ENCODE data around the gene CASZ1.

CASZ1 gene, protein sequence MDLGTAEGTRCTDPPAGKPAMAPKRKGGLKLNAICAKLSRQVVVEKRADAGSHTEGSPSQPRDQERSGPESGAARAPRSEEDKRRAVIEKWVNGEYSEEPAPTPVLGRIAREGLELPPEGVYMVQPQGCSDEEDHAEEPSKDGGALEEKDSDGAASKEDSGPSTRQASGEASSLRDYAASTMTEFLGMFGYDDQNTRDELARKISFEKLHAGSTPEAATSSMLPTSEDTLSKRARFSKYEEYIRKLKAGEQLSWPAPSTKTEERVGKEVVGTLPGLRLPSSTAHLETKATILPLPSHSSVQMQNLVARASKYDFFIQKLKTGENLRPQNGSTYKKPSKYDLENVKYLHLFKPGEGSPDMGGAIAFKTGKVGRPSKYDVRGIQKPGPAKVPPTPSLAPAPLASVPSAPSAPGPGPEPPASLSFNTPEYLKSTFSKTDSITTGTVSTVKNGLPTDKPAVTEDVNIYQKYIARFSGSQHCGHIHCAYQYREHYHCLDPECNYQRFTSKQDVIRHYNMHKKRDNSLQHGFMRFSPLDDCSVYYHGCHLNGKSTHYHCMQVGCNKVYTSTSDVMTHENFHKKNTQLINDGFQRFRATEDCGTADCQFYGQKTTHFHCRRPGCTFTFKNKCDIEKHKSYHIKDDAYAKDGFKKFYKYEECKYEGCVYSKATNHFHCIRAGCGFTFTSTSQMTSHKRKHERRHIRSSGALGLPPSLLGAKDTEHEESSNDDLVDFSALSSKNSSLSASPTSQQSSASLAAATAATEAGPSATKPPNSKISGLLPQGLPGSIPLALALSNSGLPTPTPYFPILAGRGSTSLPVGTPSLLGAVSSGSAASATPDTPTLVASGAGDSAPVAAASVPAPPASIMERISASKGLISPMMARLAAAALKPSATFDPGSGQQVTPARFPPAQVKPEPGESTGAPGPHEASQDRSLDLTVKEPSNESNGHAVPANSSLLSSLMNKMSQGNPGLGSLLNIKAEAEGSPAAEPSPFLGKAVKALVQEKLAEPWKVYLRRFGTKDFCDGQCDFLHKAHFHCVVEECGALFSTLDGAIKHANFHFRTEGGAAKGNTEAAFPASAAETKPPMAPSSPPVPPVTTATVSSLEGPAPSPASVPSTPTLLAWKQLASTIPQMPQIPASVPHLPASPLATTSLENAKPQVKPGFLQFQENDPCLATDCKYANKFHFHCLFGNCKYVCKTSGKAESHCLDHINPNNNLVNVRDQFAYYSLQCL (N-terminal part only)

DNA sequence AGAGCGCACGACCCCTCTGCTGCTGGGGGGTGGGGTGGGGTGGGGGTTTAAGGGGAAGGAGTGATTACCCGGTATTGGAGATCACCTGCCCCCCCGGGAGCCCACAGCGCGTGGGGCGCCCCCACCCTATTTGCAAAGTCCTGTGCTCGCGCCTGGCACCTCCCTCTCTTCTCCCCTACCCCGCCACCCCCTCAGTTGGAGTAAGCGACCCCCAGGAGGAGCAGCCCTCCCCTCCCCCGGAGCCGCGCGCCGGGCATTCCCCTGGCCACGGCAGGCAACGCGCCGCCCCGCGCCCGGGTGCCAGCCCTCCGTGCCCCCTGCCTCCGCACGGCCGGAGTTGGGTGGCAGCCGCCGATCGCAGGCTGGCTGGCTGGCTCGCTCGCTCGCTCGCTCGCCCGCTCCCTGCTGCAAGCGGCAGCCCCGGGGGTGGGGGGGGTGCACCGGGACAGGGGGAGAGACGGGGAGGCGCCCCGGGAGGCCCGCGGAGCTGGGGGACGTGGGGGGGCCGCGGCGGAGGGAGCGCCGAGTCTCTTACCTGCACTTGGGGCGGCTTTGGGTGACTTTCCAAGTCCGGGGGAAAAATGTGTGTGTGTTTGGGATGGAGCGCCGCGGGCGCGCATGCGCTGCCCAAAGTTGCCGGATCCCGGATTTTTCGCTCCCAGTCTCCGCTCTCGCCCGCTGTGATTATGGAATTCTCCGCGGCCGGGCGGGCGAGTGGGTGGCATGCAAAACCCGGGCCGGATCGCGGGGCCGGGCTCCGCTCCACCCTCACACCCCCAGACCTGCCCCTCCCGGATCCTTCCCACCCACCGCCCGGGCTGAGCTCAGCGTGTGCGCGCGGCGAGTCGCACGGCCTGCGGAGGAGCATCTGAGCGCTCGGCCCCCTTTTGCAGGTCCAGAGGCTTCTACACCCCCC, at the start of gene CASZ1:
CASZ1 (minus strand) TSS at position 618 of the 916 bp plus-strand sequence. CDS start 102,757 bp downstream, outside the sequence.
- DNase-seq (ENCODE audit: low read depth in 2 of 2), result no peak

DNA sequence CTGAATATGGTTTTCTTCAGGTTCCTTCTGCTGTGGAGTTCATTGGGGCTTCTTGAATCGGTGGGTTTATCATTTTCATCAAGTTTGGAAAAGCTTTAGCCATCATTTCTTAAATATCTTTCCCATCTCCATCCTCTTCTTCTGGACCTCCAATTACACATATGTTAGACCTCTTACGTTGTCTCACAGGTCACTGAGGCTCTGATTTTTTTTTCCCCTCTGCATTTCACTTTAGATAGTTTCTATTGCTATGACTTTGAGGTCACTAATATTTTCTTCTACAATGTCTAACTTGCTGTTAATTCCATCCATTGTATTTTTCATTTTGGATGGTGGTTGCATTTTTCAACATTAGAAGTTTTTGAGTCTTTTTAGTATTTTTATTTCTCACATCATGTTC, 47.3 kb upstream of the CASZ1 start:
- DNase-seq (ENCODE audit: low read depth in 2 of 2), result no peak

DNA sequence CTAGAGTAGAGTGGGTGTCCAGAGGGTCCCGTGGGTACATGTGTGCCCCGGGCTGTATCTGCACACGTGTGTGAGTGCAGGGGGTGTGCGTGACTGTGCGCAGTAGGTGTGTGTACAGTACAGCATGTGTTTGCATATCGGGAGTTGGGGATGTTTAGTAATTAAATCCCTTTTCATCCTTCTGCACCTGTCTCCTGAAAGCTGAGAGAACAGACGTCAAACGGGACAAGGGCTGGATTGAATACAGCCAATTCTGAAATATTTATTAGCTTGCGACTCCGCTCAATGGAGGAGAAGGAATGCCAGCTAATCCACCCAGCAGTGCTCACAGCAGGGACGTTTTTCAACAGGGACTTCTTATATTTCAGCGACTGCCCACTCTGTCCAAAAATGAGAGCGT, 44.7 kb upstream of the CASZ1 start:
- no peak for DNase-seq (ENCODE audit: low read depth in 2 of 2)

DNA sequence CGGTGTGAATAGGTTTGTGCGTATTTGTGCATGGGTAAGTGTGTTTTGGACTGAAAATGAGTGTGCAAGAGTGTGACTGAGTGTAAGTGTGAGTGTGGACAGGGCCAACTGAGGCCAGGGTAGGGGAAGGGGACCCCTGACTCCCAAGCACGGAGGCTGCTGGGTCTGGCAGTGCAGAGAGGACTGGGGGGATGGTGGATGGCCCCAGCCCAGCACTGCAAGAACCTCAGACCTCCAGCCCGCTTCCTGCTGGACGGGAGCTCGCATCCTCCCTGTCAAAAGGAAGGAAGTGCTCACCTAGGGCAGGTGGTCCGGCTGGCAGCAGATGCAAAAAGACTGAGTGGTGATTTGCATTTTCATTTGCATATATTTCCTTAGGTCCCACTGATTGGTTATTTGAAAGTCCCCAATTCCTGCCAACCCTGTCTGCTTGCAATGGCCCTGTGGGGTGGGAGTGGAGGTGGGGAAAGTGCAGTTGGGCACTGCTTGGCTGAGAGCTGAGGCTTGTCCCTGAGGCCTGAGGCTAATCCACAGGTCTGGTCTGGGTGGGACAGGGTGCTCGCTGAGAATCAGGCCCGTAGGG, 42.8 kb upstream of the CASZ1 start:
- DNase-seq (ENCODE audit: low read depth in 2 of 2), result no peak

DNA sequence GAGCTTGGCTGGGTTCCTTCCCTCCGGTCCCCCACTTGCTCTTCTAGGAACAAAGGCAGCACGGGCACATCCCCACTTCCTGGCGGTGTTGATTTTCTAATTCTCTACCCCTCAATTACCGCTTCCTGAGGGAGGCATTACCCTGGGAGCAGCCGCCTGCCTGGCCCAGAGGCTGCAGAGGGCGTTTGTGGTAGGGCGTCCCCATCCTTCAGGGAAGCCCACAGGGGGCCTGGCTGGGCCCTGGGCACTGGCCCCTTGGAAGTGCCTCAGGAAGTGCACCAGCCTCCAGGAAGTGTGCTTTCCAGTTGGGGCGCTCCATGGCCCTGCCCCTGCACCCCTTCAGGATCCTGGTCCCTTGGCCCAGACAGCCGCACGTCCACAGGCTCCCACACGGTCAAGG, 42.1 kb upstream of the CASZ1 start:
- no peak for DNase-seq (ENCODE audit: low read depth in 2 of 2)

DNA sequence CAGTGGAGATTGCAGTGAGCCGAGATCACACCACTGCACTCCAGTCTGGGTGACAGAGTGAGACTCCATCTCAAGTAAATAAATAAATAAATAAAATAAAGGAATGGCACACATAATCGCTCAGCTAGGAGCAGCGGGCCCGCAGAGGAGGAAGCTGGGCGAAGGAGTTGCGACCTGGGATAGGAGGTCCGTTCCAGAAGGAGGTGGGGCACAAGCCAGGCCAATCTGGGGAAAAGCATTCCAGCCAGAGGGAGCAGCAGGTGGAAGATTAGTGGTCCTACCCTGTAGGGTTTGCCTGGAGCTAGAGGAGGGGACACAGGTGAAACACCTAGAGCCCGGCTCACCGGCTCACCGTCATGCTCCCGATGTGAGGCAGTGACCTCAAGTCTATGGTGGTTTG, 40.3 kb upstream of the CASZ1 start:
- DNase-seq (ENCODE audit: low read depth in 2 of 2), result no peak

DNA sequence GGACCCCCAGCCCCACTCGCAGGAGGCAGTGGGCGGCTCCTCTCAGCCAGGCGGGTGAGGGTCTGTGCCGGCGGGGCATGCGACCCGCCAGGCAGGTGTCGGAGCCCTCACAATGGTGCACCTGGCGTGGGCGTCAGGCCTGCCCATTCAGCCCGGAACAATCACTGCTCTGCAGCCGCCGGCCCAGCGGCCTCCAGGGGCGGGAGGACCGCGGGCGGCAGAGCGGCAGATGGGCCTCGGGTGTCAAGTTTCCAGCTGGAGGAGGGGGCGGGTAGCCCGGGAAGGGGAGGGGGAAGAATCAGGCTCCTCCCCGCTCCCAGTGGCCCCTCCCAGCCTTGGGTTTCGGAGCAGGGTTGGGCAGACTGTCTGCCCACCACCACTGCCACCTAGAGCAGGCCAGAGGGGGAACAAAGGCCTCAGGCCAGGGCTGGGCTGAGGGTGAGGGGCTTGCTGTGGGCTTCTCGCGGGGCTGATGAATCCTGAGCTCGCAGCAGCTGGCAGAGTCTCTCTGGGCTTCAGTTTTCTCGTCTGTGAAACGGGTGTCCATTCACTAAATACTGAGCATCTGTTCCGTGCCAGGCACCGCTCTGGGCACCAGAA, 39.5 kb upstream of the CASZ1 start:
- DNase-seq (ENCODE audit: low read depth in 2 of 2), result no peak

DNA sequence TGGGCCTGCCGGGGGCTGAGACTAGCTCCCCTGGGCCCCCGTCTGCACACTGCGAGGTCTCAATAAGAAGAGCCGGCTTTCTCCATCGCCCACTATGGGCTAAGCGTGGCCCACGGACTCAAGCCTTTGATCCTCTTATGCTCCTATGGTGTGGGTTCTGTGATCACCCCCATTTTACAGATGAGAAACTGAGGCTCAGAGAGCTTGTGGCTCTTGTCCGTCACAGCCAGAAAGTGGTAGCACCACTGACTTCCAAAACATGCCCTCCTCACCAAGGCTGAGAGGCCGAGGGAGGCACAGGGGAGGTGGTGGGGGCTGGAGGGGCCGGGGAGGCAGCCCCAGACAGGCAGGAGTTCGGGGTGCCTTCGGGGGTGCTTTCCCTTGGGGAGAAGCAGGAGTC, 39.0 kb upstream of the CASZ1 start:
- no peak for DNase-seq (ENCODE audit: low read depth in 2 of 2)

DNA sequence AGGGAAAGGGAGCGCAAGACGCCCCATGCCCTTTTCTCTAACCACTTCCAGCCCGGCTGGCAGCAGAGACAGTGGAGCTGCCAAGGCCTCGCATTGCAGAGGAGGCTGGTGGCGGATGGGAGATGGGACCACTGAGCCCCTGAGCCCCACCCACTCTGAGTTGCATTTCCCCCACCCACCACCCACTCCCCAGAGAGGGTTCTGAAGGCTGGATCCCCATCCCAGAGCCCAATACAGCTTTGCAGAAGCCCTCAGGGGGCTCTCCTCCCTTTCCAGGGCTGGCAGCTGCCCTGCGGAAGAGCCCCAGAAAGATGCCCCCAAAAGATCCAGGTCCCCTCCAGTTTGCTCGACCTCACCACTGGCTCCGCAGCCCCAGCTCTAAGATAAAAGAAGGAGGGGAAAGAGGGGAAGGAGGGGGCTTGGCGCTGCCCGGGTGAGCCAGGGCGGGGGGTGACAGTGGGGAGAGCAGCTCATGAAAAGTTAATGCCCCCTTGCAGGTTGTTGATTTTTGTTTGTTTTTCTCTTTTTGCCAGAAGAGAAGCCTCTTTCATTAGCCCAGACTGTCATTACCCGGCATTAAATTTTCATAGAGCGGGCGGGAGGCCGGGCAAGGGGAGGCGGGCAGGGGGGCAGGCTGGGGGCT, 38.4 kb upstream of the CASZ1 start:
- DNase-seq (ENCODE audit: low read depth in 2 of 2), result no peak

DNA sequence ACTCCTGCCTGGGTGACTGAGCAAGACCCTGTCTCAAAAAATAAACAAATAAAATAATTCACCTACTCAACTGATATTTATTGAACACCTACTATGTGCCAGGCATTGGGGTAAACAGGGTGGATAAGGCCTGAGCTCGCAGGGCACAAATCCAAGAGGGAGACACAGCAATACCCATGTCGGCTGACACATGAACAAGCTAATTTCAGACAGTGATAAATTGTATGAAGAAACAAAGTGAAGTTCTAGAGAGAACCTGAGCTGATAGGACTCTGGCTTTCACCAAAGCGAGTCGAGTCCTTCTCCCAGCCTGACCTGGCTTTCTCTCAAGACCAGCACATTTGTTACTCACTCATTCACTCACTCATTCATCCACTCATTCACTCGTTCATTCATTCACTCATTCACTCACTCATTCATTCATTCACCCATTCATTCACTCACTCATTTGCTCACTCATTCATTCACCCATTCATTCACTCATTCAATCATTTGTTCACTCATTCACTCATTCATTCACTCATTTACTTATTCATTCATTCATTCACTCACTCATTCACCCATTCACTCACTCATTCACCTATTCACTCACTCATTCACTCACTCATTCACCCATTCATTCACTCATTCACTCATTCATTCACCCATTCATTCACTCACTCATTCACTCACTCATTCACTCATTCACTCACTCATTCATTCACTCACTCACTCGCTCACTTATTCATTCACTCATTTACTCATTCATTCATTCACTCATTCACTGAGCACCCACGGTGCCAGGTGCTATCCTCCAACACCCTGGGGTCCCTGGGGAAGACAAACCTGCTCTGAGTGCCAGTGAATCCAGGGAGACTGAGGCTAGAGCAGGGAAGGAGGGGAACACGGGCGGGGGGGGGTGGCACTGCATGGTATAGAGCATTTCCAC, 37.4 kb upstream of the CASZ1 start:
- no peak for DNase-seq (ENCODE audit: low read depth in 2 of 2)

DNA sequence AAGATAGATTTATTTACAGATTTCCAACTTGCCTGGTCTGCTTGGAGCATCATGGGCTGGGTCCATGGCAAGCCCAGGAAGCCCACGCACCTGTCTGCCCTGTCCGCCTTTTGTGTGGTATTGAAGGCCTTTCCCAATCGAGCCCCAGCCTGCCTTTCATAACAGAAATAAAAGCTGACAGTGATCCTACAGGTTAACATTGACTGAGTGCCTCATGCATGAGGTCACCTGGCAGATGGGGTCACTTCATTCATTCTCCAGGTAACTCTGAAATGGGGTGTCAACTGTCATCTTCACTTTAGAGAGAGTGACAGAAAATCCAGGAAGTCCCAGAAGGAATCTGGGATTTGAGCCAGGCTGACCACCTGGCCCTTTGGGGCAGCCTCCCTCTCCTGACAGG, 36.3 kb upstream of the CASZ1 start:
- no peak for DNase-seq (ENCODE audit: low read depth in 2 of 2)

DNA sequence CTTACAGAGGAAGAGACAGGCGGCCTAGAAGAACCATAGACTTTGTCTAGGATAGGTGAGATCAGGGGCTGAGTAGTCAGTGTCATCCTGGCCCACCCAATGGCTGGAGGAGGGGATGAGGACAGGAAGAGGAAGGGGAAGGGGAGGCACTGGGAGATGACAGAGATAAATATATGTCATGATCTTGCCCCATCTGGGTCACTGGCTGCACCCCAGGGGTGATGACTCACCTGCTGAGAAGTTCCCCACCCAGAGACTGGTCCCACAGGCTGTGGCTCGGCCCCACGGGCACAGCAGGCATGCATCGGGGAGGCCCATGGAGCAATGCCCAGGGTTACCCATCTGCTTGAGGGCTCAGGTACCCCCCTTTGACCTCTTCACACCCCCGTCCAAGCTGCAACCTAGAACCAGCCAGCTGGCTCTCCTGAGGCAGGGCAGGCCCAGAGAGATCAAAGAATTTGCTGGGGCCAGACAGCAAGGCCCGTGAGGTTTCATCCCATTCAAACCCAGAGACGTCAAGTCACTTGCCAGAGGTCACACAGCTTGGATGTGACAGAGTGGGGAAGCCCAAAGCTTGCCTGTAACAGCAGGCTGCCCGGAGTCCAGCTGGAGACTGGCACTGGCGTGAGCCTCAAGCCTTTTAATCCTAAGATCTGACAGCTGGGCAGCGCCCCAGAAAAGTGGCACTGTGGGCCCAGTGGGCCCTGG, 34.7 kb upstream of the CASZ1 start:
- DNase-seq (ENCODE audit: low read depth in 2 of 2), result no peak

DNA sequence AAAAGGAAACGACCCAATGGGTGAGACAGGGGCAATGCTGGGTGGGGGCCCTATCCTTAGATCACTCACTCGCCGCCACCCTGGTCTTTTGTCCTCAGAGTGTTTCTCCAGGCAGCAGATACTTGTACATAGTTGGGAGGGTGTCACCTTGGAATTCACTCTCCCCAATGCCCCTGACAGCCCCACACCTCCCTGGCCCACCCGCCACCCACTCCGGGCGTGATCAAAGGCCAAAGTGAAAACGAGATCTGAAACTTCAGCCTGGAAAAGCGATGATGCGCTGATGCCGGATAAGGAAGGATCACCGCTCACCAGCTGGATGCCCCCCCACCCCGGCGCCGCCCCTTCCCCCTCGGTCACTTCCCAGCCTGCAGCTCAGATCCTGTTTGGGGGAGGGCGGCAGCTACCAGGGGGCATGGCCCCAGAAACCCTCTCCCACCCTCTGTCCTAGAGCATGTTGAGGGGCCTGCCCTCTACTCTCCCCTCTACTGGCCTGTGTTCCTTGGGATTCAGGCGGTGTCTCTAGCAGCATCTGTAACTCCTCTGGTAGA, 33.6 kb upstream of the CASZ1 start:
- DNase-seq (ENCODE audit: low read depth in 2 of 2), result no peak

DNA sequence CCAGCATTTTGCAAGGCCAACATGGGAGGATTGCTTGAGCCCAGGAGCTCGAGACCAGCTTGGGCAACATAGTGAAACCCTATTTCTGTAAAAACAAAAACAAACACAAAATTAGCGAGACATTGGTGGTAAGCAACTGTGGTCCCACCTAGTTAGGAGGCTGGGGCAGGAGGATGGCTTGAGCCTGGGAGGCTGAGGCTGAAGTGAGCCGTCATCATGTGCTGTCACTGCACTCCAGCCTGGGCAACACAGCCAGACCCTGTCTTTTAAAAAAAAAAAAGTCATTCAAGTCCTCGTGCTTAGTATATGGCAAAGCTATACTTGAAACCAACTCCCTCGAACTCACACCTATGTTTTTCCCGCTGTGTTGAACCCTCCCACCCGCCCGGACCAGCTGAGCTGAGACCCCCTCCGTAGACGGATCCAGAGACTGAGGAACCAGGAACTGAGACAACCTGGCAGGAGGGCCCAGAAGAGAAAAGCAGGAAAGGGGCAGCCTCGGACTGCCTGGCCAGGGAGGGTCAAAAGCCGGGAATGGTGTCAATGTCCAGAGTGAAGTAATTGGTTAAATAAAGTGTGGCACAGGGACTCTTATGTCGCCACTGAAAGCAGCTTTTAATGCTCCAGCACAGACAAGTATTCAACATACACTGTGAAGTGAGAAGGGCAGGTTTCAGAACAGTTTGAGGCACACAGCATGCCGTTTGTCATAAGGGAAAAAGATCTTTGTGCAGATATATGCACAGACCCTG, 32.8 kb upstream of the CASZ1 start:
- DNase-seq (ENCODE audit: low read depth in 2 of 2), result no peak

DNA sequence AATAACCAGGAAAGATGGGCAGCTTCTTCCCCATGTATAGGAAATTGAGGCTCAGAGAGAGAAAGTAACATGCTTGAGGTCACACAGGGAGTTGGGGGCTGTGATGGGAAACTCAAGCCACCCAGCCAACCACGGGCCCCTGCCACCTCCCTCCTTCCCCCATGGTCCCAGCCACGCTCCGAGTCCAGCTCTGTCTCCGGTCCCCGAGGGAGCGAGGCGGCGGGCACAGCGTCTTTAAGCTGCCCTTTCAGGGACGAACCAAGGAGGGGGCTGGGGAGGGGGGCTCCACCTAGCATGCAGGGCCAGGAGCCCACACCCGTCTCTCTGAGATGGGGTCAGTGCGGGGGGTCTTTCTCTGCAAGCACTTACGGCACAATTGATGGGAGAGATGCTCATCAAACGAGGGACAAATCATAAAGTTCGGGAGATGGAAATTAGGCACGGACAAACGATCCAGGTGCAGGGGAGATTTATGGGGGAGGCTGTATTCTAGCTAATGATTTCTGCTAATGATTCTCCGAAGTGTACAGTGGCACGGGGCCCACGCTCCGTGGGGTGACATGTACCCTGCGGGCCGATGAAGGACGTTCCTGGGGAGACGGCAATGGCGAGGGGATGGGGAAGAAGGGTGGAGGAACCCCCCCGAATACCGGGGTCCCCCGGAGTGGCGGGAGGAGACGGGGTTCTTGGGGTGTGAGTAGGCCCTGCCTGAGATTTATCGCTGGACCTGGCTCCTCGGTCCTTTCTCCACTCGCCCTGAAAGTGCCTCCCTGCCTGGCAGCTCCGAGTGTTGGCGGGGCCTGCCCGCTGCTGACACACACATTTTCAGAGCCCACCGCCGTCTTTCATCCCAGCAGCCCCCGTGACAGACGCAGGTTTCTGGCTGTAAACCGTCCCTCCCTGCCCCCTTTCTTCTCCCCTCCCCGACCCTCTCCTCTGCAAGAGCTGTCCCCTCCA, 31.2 kb upstream of the CASZ1 start:
- no peak for DNase-seq (ENCODE audit: low read depth in 2 of 2)

DNA sequence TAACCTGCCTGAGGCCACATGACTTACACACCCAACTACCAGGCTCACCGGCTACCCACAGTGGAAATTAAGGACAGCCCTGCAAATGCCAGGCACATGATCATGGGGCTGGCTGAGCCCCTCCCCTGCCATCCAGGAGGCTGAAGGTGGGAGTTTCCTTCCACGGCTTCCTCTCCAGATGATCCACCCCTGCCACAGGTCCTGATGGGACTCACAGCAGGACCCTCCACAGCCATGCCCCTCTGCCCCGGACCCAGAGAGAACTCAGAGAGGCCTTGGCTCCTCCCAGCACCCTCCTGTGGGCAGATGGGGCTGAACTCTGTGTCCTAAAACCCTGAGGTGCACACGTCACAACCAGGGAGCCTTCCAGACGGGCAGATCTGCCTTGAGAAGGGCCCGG, 29.1 kb upstream of the CASZ1 start:
- no peak for DNase-seq (ENCODE audit: low read depth in 2 of 2)
